NCI-H1694 (cell line): ENCODE data around the gene LTBP3.

Source experiments
- DNase-seq: peaks from one replicate; lab custom pipeline; 2025; lab: John Stamatoyannopoulos, UW

The LTBP3 gene

GRCh38 chr11:65492637-65493366 is 65.4 kb downstream of the LTBP3 start:
- DNase-seq, result no peak

DNA sequence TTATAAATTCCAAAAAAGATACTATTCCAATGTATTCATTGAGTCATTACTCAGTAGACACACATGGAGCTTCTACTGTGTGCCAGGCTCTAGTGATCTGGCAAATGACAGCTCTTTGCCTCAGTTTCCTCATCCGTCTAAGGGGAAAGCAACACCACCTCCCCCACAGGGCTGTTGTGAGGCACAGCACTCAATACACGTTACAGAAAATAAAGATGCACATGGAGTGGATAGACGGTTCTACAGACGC is 65.8 kb downstream of the LTBP3 start:
- DNase-seq, result no peak

- peak; percentile 45 for DNase-seq
These were observed 66.4 kb downstream of the LTBP3 start for GRCh38 chr11:65491614-65492386.

GRCh38 chr11:65491163-65491465 is 67.0 kb downstream of the LTBP3 start:
- no peak for DNase-seq

GRCh38 chr11:65489706-65490320 is 68.3 kb downstream of the LTBP3 start:
- peak; percentile 46 for DNase-seq

GRCh38 chr11:65489035-65489705 is 69.0 kb downstream of the LTBP3 start:
- DNase-seq, result no peak
